Upper lobe of left lung (tissue), 4 donors: Measurements from ENCODE around the gene XRCC5.

Source experiments
- EP300 ChIP-seq, 4 donors: sonication (generic); formaldehyde crosslinking; IDR thresholded peaks; one replicate each; pipeline ENCODE4 v1.5.1; 2017; ENCODE audit warnings: antibody characterized with exemption in 4 of 4, control low read depth in 2 of 4
- POLR2AphosphoS5 ChIP-seq, 2 donors: sonication (generic); formaldehyde crosslinking; IDR thresholded peaks; one replicate each; pipeline ENCODE4 v1.5.1; 2017; ENCODE audit warnings: antibody characterized with exemption in 2 of 2
- TF ChIP-seq, protein P1 (sequence below), 6 experiments: fragments of 450-650 bp in 4 of 6; fragments of 200-600 bp in 2 of 6; sonication (generic) in 2 of 6; IDR thresholded peaks; one replicate each; pipeline ENCODE4 v1.5.1; 2016 to 2019; ENCODE audit warnings: antibody characterized with exemption in 6 of 6

DNA sequence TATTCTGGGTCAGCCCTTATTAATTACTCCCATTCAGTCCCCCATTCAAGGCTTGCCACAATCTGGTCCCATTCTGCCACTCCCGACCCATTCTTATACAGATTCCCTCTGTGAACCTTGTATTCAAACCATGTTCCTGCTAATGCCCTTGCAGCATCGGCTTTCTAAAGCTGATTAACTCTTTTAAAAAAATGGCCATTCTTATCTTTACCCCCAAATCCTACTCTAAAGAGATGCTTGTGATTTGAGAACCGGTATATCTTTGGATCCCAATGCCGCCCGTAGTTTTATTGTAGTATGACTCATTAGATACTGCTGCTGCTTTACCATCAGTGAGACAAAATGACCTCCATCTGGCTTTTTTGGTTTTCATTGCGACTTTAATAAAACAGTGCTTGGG lies 72.2 kb downstream of the XRCC5 start:
- TF ChIP-seq, protein P1, sequence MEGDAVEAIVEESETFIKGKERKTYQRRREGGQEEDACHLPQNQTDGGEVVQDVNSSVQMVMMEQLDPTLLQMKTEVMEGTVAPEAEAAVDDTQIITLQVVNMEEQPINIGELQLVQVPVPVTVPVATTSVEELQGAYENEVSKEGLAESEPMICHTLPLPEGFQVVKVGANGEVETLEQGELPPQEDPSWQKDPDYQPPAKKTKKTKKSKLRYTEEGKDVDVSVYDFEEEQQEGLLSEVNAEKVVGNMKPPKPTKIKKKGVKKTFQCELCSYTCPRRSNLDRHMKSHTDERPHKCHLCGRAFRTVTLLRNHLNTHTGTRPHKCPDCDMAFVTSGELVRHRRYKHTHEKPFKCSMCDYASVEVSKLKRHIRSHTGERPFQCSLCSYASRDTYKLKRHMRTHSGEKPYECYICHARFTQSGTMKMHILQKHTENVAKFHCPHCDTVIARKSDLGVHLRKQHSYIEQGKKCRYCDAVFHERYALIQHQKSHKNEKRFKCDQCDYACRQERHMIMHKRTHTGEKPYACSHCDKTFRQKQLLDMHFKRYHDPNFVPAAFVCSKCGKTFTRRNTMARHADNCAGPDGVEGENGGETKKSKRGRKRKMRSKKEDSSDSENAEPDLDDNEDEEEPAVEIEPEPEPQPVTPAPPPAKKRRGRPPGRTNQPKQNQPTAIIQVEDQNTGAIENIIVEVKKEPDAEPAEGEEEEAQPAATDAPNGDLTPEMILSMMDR (IDR thresholded peaks at IDR 0.05): no peak
- no peak for TF ChIP-seq EP300 (IDR thresholded peaks at IDR 0.05)
- no peak for TF ChIP-seq POLR2AphosphoS5 (IDR thresholded peaks at IDR 0.05)
